Fibroblast of peridontal ligament (primary cell): ENCODE data around the gene CCDC187.

Experiments used
- DNase-seq: peaks from one replicate; pipeline ENCODE4 v3.0.0-alpha.2; 2010; ENCODE audit errors: extremely low read depth

Gene CCDC187

GRCh38 chr9:136297766-136298735 is 5.8 kb downstream of the CCDC187 start:
- DNase-seq: no peak

- no peak for DNase-seq
These were observed 6.7 kb downstream of the CCDC187 start for GRCh38 chr9:136297016-136297691.

GRCh38 chr9:136296434-136297015 is 7.4 kb downstream of the CCDC187 start:
- DNase-seq: no peak

GRCh38 chr9:136295542-136296433 is 8.1 kb downstream of the CCDC187 start:
- no peak for DNase-seq

- DNase-seq: no peak
These were observed 8.8 kb downstream of the CCDC187 start for GRCh38 chr9:136295055-136295454.

- no peak for DNase-seq
These were observed 9.5 kb downstream of the CCDC187 start for GRCh38 chr9:136294437-136294836.

- DNase-seq: no peak
These were observed 10.3 kb downstream of the CCDC187 start for GRCh38 chr9:136293476-136294077.

- DNase-seq: no peak
These were observed 11.1 kb downstream of the CCDC187 start for GRCh38 chr9:136292591-136293448.

- no peak for DNase-seq
These were observed 11.8 kb downstream of the CCDC187 start for GRCh38 chr9:136292026-136292538.

- no peak for DNase-seq
These were observed 12.4 kb downstream of the CCDC187 start for GRCh38 chr9:136291306-136292025.

GRCh38 chr9:136290508-136291000 is 13.3 kb downstream of the CCDC187 start:
- DNase-seq: no peak

- no peak for DNase-seq
These were observed 14.0 kb downstream of the CCDC187 start for GRCh38 chr9:136289651-136290507.

GRCh38 chr9:136287960-136288753 is 15.7 kb downstream of the CCDC187 start:
- no peak for DNase-seq

GRCh38 chr9:136286987-136287379 is 16.9 kb downstream of the CCDC187 start:
- no peak for DNase-seq

- no peak for DNase-seq
These were observed 17.4 kb downstream of the CCDC187 start for GRCh38 chr9:136286359-136286986.

GRCh38 chr9:136285501-136286358 is 18.2 kb downstream of the CCDC187 start:
- no peak for DNase-seq
